H1 (cell line): ENCODE measurements around the gene FAM136A. TPM values are rescaled to one million over a fixed set of nuclear protein-coding genes. Genes with fewer than 3 reads are reported as not detected.

ENCODE experiments used
- CTCF ChIA-PET: fragments of 300-600 bp; sonication (Branson Sonifier 250); formaldehyde crosslinking; loops from one replicate; lab custom pipeline; 2021; ENCODE audit not compliant: partially characterized antibody; lab: Charles Lee
- POLR2A ChIA-PET: fragments of 300-600 bp; sonication (Branson Sonifier 250); formaldehyde crosslinking; loops from one replicate; lab custom pipeline; 2021; ENCODE audit warnings: inconsistent platforms; ENCODE audit not compliant: partially characterized antibody; lab: Charles Lee
- DNase-seq, 2 experiments: peaks; one replicate each; pipeline versions ENCODE4 v3.0.0 to v3.0.0-alpha.2; 2010 to 2022; ENCODE audit warnings: low spot score in 2 of 2, low read depth in 1 of 2, mixed read lengths in 1 of 2
- FAIRE-seq: peaks from 2 replicates; lab custom pipeline; 2011; peaks lifted over from hg19 to GRCh38; lab: Jason Lieb, UNC
- H2AFZ ChIP-seq: 2 replicates; pipeline ENCODE4 v1.8.1; 2012; ENCODE audit warnings: low read length, inconsistent platforms
- H2AK5ac ChIP-seq: 2 replicates; pipeline ENCODE4 v1.6.1; 2013; ENCODE audit warnings: low read depth, low read length
- H2BK120ac ChIP-seq: replicated peaks from 2 replicates; pipeline ENCODE3; 2013; ENCODE audit warnings: low read depth, low read length, inconsistent platforms
- H2BK12ac ChIP-seq: 2 replicates; pipeline ENCODE4 v1.6.1; 2013; ENCODE audit warnings: low read depth, low read length
- H2BK15ac ChIP-seq: 2 replicates; pipeline ENCODE4 v1.6.1; 2013; ENCODE audit warnings: low read length
- H2BK20ac ChIP-seq: 2 replicates; pipeline ENCODE4 v1.6.1; 2013; ENCODE audit warnings: low read length
- H2BK5ac ChIP-seq: 2 replicates; pipeline ENCODE4 v1.6.1; 2013; ENCODE audit warnings: low read depth, low read length
- H3K14ac ChIP-seq: 2 replicates; pipeline ENCODE4 v1.6.1; 2013; ENCODE audit warnings: inconsistent platforms; ENCODE audit not compliant: insufficient read length
- H3K18ac ChIP-seq: 2 replicates; pipeline ENCODE4 v1.6.1; 2013; ENCODE audit warnings: low read length; ENCODE audit errors: extremely low read depth
- H3K23ac ChIP-seq: 2 replicates; pipeline ENCODE4 v1.6.1; 2013; ENCODE audit warnings: inconsistent platforms; ENCODE audit not compliant: insufficient read length
- H3K23me2 ChIP-seq: 2 replicates; pipeline ENCODE4 v1.6.1; 2013; ENCODE audit warnings: low read depth, low read length
- H3K27ac ChIP-seq: 2 replicates; pipeline ENCODE4 v1.6.1; 2011; ENCODE audit warnings: low read depth, low read length, inconsistent platforms
- H3K27me3 ChIP-seq, 4 experiments: replicated peaks in 1 of 4; 1 replicate in 1 of 4; 2 replicates in 3 of 4; pipeline versions ENCODE4 v1.6.1 to v1.8.1; 2011 to 2013; ENCODE audit warnings: low read length in 3 of 4, mild to moderate bottlenecking in 3 of 4, inconsistent platforms in 2 of 4, mixed read lengths in 2 of 4, moderate library complexity in 1 of 4; ENCODE audit not compliant: control insufficient read depth in 3 of 4, insufficient read depth in 3 of 4; ENCODE audit errors: extremely low read depth in 1 of 4
- H3K36me3 ChIP-seq, 4 experiments: 2 replicates each; pipeline versions ENCODE4 v1.6.1 to v1.8.1; 2011 to 2013; ENCODE audit warnings: mild to moderate bottlenecking in 4 of 4, low read length in 3 of 4, moderate library complexity in 2 of 4, control low read depth in 1 of 4, inconsistent platforms in 1 of 4; ENCODE audit not compliant: insufficient read depth in 4 of 4, control insufficient read depth in 2 of 4
- H3K4ac ChIP-seq: replicated peaks from 2 replicates; pipeline ENCODE3; 2013; ENCODE audit warnings: low read length, low read depth, mixed read lengths, inconsistent platforms; ENCODE audit not compliant: insufficient read length
- H3K4me1 ChIP-seq, 4 experiments: replicated peaks in 1 of 4; 1 replicate in 1 of 4; 2 replicates in 3 of 4; pipeline versions ENCODE4 v1.6.1 to v1.8.1; 2011 to 2013; ENCODE audit warnings: low read length in 3 of 4, inconsistent platforms in 2 of 4, mixed read lengths in 1 of 4; ENCODE audit not compliant: insufficient read depth in 4 of 4, control insufficient read depth in 3 of 4
- H3K4me2 ChIP-seq, 2 experiments: 2 replicates each; pipeline versions ENCODE4 v1.6.1 to v1.8.1; 2011 to 2013; ENCODE audit warnings: low read depth in 2 of 2, low read length in 2 of 2, control low read depth in 1 of 2, inconsistent platforms in 1 of 2, mild to moderate bottlenecking in 1 of 2; ENCODE audit not compliant: insufficient read depth in 1 of 2
- H3K4me3 ChIP-seq, 4 experiments: fragments of 200-600, 300-600 bp in 1 of 4; sonication (generic), shearing (Covaris generic), sonication (Bioruptor Twin) in 1 of 4; 2 replicates each; pipeline versions ENCODE4 v1.5.1 to v1.8.1; 2011 to 2016; ENCODE audit warnings: low read length in 4 of 4, low read depth in 3 of 4, control low read depth in 2 of 4, inconsistent platforms in 2 of 4, mild to moderate bottlenecking in 2 of 4, mixed read lengths in 1 of 4, moderate library complexity in 1 of 4; ENCODE audit not compliant: insufficient read depth in 2 of 4; ENCODE audit errors: extremely low read depth in 1 of 4
- H3K56ac ChIP-seq: replicated peaks from 2 replicates; pipeline ENCODE3; 2013; ENCODE audit warnings: low read depth, mild to moderate bottlenecking, mixed read lengths, low read length, inconsistent platforms; ENCODE audit not compliant: insufficient read length
- H3K79me1 ChIP-seq: 2 replicates; pipeline ENCODE4 v1.6.1; 2013; ENCODE audit warnings: low read depth, low read length, control low read depth
- H3K79me2 ChIP-seq, 2 experiments: 2 replicates each; pipeline versions ENCODE4 v1.6.1 to v1.8.1; 2012 to 2013; ENCODE audit warnings: low read length in 2 of 2, mild to moderate bottlenecking in 2 of 2, inconsistent platforms in 1 of 2; ENCODE audit not compliant: insufficient read depth in 2 of 2, control insufficient read depth in 1 of 2
- H3K9ac ChIP-seq, 4 experiments: replicated peaks in 1 of 4; 1 replicate in 1 of 4; 2 replicates in 3 of 4; pipeline versions ENCODE4 v1.6.1 to v1.8.1; 2011 to 2013; ENCODE audit warnings: low read depth in 3 of 4, low read length in 3 of 4, control low read depth in 2 of 4, mild to moderate bottlenecking in 2 of 4, moderate library complexity in 2 of 4, inconsistent platforms in 1 of 4; ENCODE audit errors: extremely low read depth in 1 of 4
- H3K9me3 ChIP-seq, 2 experiments: 2 replicates each; pipeline versions ENCODE4 v1.6.1 to v1.8.1; 2012 to 2013; ENCODE audit warnings: mild to moderate bottlenecking in 2 of 2, moderate library complexity in 2 of 2, control low read depth in 1 of 2, inconsistent platforms in 1 of 2, low read depth in 1 of 2, low read length in 1 of 2, mixed read lengths in 1 of 2; ENCODE audit not compliant: insufficient read depth in 2 of 2
- H4K20me1 ChIP-seq, 2 experiments: replicated peaks in 1 of 2; 2 replicates each; pipeline versions ENCODE3 to v1.8.1; 2011 to 2013; ENCODE audit warnings: inconsistent platforms in 2 of 2, low read length in 2 of 2, mild to moderate bottlenecking in 1 of 2; ENCODE audit not compliant: insufficient read depth in 2 of 2, control insufficient read depth in 1 of 2
- H4K5ac ChIP-seq: 2 replicates; pipeline ENCODE4 v1.6.1; 2013; ENCODE audit warnings: low read length, low read depth, mixed read lengths, inconsistent platforms; ENCODE audit not compliant: insufficient read length
- H4K8ac ChIP-seq: 2 replicates; pipeline ENCODE4 v1.8.0; 2013; ENCODE audit warnings: mild to moderate bottlenecking, moderate library complexity, low read length, inconsistent platforms; ENCODE audit not compliant: insufficient read depth; ENCODE audit errors: extremely low read depth
- H4K91ac ChIP-seq: replicated peaks from 2 replicates; pipeline ENCODE3; 2013; ENCODE audit warnings: low read length, mixed read lengths, inconsistent platforms; ENCODE audit not compliant: insufficient read length
- CEBPB ChIP-seq: IDR thresholded peaks from 2 replicates; pipeline ENCODE4 v1.6.1; 2012; ENCODE audit warnings: low read depth, low read length
- CHD1 ChIP-seq: IDR thresholded peaks from 2 replicates; pipeline ENCODE4 v1.6.1; 2012; ENCODE audit warnings: low read depth, low read length, improper control_type of control experiment
- CREB1 ChIP-seq: IDR thresholded peaks from 2 replicates; pipeline ENCODE4 v1.6.1; 2012; ENCODE audit warnings: inconsistent platforms
- CTBP2 ChIP-seq: IDR thresholded peaks from 2 replicates; pipeline ENCODE4 v1.7.0; 2011; ENCODE audit warnings: borderline replicate concordance, mild to moderate bottlenecking, moderate library complexity, mixed read lengths, low read length; ENCODE audit not compliant: insufficient read depth, insufficient read length
- GTF2F1 ChIP-seq: IDR thresholded peaks from 2 replicates; pipeline ENCODE4 v1.6.1; 2012; ENCODE audit warnings: low read depth, low read length, improper control_type of control experiment, borderline replicate concordance
- HDAC6 ChIP-seq: IDR thresholded peaks from one replicate; pipeline ENCODE4 v1.7.1; 2012; ENCODE audit warnings: low read depth, mild to moderate bottlenecking, inconsistent platforms, low read length, moderate library complexity
- RAD21 ChIP-seq, 2 experiments: IDR thresholded peaks in 1 of 2; conservative IDR thresholded peaks in 1 of 2; 2 replicates each; pipeline ENCODE4 v1.6.1; 2011; ENCODE audit warnings: low read depth in 2 of 2, low read length in 2 of 2, improper control_type of control experiment in 1 of 2, inconsistent platforms in 1 of 2, mild to moderate bottlenecking in 1 of 2, moderate library complexity in 1 of 2
- RBBP5 ChIP-seq: IDR thresholded peaks from 2 replicates; pipeline ENCODE4 v1.7.1; 2012; ENCODE audit warnings: low read depth, mild to moderate bottlenecking, inconsistent platforms, low read length, moderate library complexity, borderline replicate concordance
- RNF2 ChIP-seq: fragments of 200-900, 300-1000 bp; sonication (generic); IDR thresholded peaks from 2 replicates; pipeline ENCODE4 v1.7.1; 2016; ENCODE audit warnings: borderline replicate concordance, low read depth, mild to moderate bottlenecking, antibody characterized with exemption, low read length; ENCODE audit not compliant: poor library complexity, severe bottlenecking; ENCODE audit errors: missing control alignments
- SIN3A ChIP-seq, 2 experiments: IDR thresholded peaks in 1 of 2; conservative IDR thresholded peaks in 1 of 2; 2 replicates each; pipeline ENCODE4 v1.6.1; 2011 to 2012; ENCODE audit warnings: low read length in 2 of 2, improper control_type of control experiment in 1 of 2, low read depth in 1 of 2, mild to moderate bottlenecking in 1 of 2
- SIX5 ChIP-seq: IDR thresholded peaks from 2 replicates; pipeline ENCODE4 v1.6.1; 2011; ENCODE audit warnings: mild to moderate bottlenecking, low read depth, low read length
- TAF7 ChIP-seq: optimal IDR thresholded peaks from 2 replicates; pipeline ENCODE3; 2011; ENCODE audit warnings: low read depth, mild to moderate bottlenecking, inconsistent platforms, low read length, moderate library complexity, borderline replicate concordance
- YY1 ChIP-seq: IDR thresholded peaks from 2 replicates; pipeline ENCODE4 v1.6.1; 2011; ENCODE audit warnings: low read depth, mild to moderate bottlenecking, low read length
- WGBS, 2 experiments: shearing (Covaris generic) in 1 of 2; methylation state at CpG; one replicate each; pipeline versions ENCODE4 v1.1.6 to v1.1.7; 2013 to 2015; ENCODE audit warnings: low lambda C conversion rate in 2 of 2, mixed read lengths in 2 of 2, inconsistent platforms in 1 of 2, low coverage in 1 of 2, missing lambda C conversion rate in 1 of 2; ENCODE audit not compliant: insufficient replicate concordance in 2 of 2, insufficient coverage in 1 of 2, insufficient read length in 1 of 2; ENCODE audit errors: extremely low coverage in 1 of 2, missing lambda C conversion rate in 1 of 2; 5-methylcytosine and 5-hydroxymethylcytosine counted together
- polyA plus RNA-seq, 7 experiments: library from polyadenylated mRNA; depleted of rRNA in 3 of 7; stranded (reverse) in 5 of 7; unstranded in 2 of 7; fragments of >200 nt in 5 of 7; fragments of 200-250 nt in 2 of 7; gene quantifications; 1 replicate in 5 of 7; 2 replicates in 1 of 7; 4 replicates in 1 of 7; pipeline versions ENCODE4 v1.2.1 to v1.2.3, GENCODE V29; 2011 to 2013; ENCODE audit warnings: missing spikeins in 2 of 7, mixed read lengths in 2 of 7
- total RNA-seq: library from RNA; stranded (reverse); fragmentation: NEBNext Ultra II Directional; extraction: Animal tissue kit (Norgen Biotek cat#: 25700); gene quantifications from 2 replicates; pipeline ENCODE4 v1.2.1, GENCODE V29; 2021

Gene FAM136A
- total and polyA plus RNA-seq, 2 of the 8 experiments (the other 6 are each of a cell fraction or from before 2014, with no cell fraction given), result 58.2 to 122 TPM

DNA sequence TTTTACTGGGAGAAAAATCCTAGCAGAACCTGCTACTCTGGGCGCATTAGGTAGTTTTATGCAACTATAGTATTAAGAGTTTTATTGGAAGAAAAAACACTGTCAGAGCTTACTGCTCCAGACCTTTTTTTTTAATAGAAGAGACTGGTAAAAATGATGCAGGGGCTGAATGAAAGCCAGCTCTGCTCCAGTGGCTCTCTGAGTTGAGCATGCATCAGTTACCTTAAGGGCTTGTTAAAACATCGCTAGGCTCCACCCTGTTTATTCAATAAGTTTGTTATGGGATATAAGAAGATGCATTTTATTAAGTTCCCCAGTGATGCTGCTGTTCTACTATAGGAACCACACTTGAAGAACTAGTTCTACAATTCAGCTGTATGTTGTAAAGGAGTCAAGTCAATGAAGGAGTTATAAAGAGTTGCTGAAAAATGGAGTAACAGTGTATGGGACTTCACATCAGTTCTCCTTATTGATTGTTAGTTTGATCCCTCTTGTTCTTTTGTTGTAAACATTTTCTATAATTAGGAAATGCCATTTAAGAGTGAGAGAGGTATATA lies 21.5 kb downstream of the FAM136A start:
- no peak overlapping the region for H2BK120ac ChIP-seq
- CTCF ChIA-PET, result no interaction called here
- POLR2A ChIA-PET, result interaction anchor here (0.7 to 4.3 kb wide), 6 partner anchors 9 to 61 kb away, joined by 3 to 28 read pairs (median 8); partner anchors contain the start of gene SNRPG
- TF ChIP-seq HDAC6, result no peak
- TF ChIP-seq TAF7, result no peak
- TF ChIP-seq SIX5, result no peak
- no peak for TF ChIP-seq CREB1
- no peak for TF ChIP-seq RBBP5
- no peak for TF ChIP-seq RAD21 (IDR thresholded peaks at IDR 0.05 in 1 of 2, conservative IDR thresholded peaks at IDR 0.05 in 1 of 2; ENCODE audit: low read depth in 2 of 2, low read length in 2 of 2)
- no peak for TF ChIP-seq YY1
- TF ChIP-seq GTF2F1, result no peak
- no peak for TF ChIP-seq RNF2
- no peak for TF ChIP-seq SIN3A (conservative IDR thresholded peaks at IDR 0.05 in 1 of 2, IDR thresholded peaks at IDR 0.05 in 1 of 2; ENCODE audit: low read depth in 1 of 2, low read length in 2 of 2)
- no peak for TF ChIP-seq CHD1
- TF ChIP-seq CEBPB, result no peak
- TF ChIP-seq CTBP2, result no peak

More for the DNA sequence above, 21.5 kb downstream of the FAM136A start:
- no peak overlapping the region for H3K4ac ChIP-seq
- no peak overlapping the region for H2BK5ac ChIP-seq
- no peak overlapping the region for H4K8ac ChIP-seq
- H3K23me2 ChIP-seq, result no peaks in the 10 kb centered on the region
- DNase-seq (no peak), FAIRE-seq (no peak)
- H3K4me3 ChIP-seq, result no peak overlapping the region
- H2BK15ac ChIP-seq, result no peak overlapping the region
- peaks cover 6 to 7% of the 10 kb centered on the region in 2 experiments for H4K20me1 ChIP-seq
- no peak overlapping the region for H2AK5ac ChIP-seq
- H2BK12ac ChIP-seq, result no peak overlapping the region
- H2AFZ ChIP-seq, result no peak overlapping the region
- no peak overlapping the region for H3K4me2 ChIP-seq
- no peak overlapping the region for H4K91ac ChIP-seq
- H3K27ac ChIP-seq, result no peak overlapping the region
- peaks cover 9 to 62% (median 38%) of the 10 kb centered on the region in 4 experiments for H3K36me3 ChIP-seq
- H3K27me3 ChIP-seq, result no peaks in the 10 kb centered on the region
- peaks cover 0 to 16% of the 10 kb centered on the region in 2 experiments; a peak in 2 of 4 replicates for H3K79me2 ChIP-seq
- no peaks in the 10 kb centered on the region for H3K9me3 ChIP-seq
- H3K79me1 ChIP-seq, result no peaks in the 10 kb centered on the region; the same call in 1 of the 2 replicates
- no peak overlapping the region for H3K14ac ChIP-seq
- no peaks in the 10 kb centered on the region for H3K4me1 ChIP-seq
- H3K9ac ChIP-seq, result no peak overlapping the region
- no peak overlapping the region for H4K5ac ChIP-seq
- 95% methylated on average over 2 of the region's 2 CpGs; no CpG with 5 or more reads in 1 of the 2 experiments for WGBS, 2 experiments
- no peak overlapping the region for H3K23ac ChIP-seq
- no peak overlapping the region for H2BK20ac ChIP-seq
- H3K18ac ChIP-seq, result no peak overlapping the region
- no peak overlapping the region for H3K56ac ChIP-seq
